ENCODE data around the gene GPR62.
"Not testable (repeated sequence)": the region's sequence is repeated elsewhere in the genome, so short reads cannot be mapped to it uniquely, and the experiment has no call there.

GPR62 gene

GRCh38 chr3:51988286-51989146, 33.3 kb downstream of the GPR62 start:
- in situ Hi-C loops (cut with MboI; ENCODE audit: low sequenced_read_pairs): no loop called here

GRCh38 chr3:51990501-51990971, 35.4 kb downstream of the GPR62 start:
- in situ Hi-C loops (cut with MboI; ENCODE audit: low sequenced_read_pairs): not testable (repeated sequence)

GRCh38 chr3:51992017-51992682, 37.0 kb downstream of the GPR62 start:
- in situ Hi-C loops (cut with MboI; ENCODE audit: low sequenced_read_pairs): no loop called here

GRCh38 chr3:51993657-51994056, 38.5 kb downstream of the GPR62 start:
- in situ Hi-C loops (cut with MboI; ENCODE audit: low sequenced_read_pairs): not testable (repeated sequence)

GRCh38 chr3:51994530-51994929, 39.3 kb downstream of the GPR62 start:
- in situ Hi-C loops (cut with MboI; ENCODE audit: low sequenced_read_pairs): no loop called here

- in situ Hi-C loops (cut with MboI; ENCODE audit: low sequenced_read_pairs): no loop called here
Measured at GRCh38 chr3:51995346-51996163, 40.4 kb downstream of the GPR62 start, which contains the start of gene RPL29. TSS of gene RPL29 (minus strand) at chr3:51995895. CDS start at chr3:51995461, 434 bp downstream.

GRCh38 chr3:51997172-51997571, 42.0 kb downstream of the GPR62 start:
- in situ Hi-C loops (cut with MboI; ENCODE audit: low sequenced_read_pairs): no loop called here

- in situ Hi-C loops (cut with MboI; ENCODE audit: low sequenced_read_pairs): no loop called here
Measured at GRCh38 chr3:51997935-51998596, 42.9 kb downstream of the GPR62 start.

- in situ Hi-C loops (cut with MboI; ENCODE audit: low sequenced_read_pairs): no loop called here
Measured at GRCh38 chr3:51998774-51999173, 43.6 kb downstream of the GPR62 start.

GRCh38 chr3:51999846-52000245, 44.7 kb downstream of the GPR62 start:
- in situ Hi-C loops (cut with MboI; ENCODE audit: low sequenced_read_pairs): no loop called here

- in situ Hi-C loops (cut with MboI; ENCODE audit: low sequenced_read_pairs): no loop called here
Measured at GRCh38 chr3:52001443-52001974, 46.3 kb downstream of the GPR62 start.

- in situ Hi-C loops (cut with MboI; ENCODE audit: low sequenced_read_pairs): no loop called here
Measured at GRCh38 chr3:52002748-52003147, 47.6 kb downstream of the GPR62 start.

GRCh38 chr3:52004163-52004787, 49.1 kb downstream of the GPR62 start:
- in situ Hi-C loops (cut with MboI; ENCODE audit: low sequenced_read_pairs): no loop called here

- in situ Hi-C loops (cut with MboI; ENCODE audit: low sequenced_read_pairs): no loop called here
Measured at GRCh38 chr3:52004906-52005395, 49.8 kb downstream of the GPR62 start.

- in situ Hi-C loops (cut with MboI; ENCODE audit: low sequenced_read_pairs): no loop called here
Measured at GRCh38 chr3:52005571-52005986, 50.4 kb downstream of the GPR62 start.

- in situ Hi-C loops (cut with MboI; ENCODE audit: low sequenced_read_pairs): no loop called here
Measured at GRCh38 chr3:52006017-52006819, 51.0 kb downstream of the GPR62 start.

GRCh38 chr3:52006820-52007133, 51.6 kb downstream of the GPR62 start:
- in situ Hi-C loops (cut with MboI; ENCODE audit: low sequenced_read_pairs): no loop called here

All from hTERT RPE-1 (cell line).